Dedifferentiated amniotic fluid mesenchymal stem cell (primary cell): ENCODE results near the gene HDGFL2.
"Not testable (repeated sequence)": the region's sequence is repeated elsewhere in the genome, so short reads cannot be mapped to it uniquely, and the experiment has no call there.

Source experiments
- DNase-seq: peaks from one replicate; pipeline ENCODE4 v3.0.0-alpha.2; 2016; ENCODE audit errors: extremely low spot score

HDGFL2 gene

DNA sequence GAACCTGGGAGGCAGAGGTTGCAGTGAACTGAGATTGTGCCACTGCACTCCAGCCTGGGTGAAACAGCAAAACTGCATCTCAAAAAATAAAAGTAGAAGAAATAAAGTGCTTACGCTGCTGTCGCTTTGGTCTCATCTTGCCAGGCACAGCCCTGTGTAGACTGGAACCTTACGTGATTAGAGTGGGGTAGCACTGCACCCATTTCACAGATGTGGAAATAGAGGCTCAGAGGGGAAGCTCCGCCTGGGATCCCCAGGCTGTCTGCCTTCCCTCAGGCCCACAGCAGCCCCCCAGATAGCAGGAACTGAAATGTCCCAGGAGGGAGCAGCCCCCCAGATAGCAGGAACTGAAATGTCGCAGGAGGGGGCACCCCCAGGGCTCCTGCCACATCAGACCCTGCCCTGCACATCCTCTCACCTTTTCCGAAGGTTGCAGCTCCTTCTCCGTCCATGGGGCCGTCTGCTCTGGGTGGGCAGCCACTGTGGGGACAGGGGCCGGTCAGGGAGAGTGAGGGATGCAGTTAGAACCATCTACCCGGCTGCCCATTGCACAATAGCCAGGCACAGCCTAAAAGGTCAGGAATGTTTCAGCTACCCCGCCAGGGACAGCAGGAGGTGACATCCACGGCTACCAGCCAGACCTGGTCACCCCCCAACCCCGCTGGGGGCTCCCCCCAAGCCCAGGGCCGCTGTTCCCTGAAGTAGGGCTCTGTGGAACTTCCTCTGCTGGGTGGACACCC lies 44.3 kb downstream of the HDGFL2 start:
- no peak for DNase-seq

DNA sequence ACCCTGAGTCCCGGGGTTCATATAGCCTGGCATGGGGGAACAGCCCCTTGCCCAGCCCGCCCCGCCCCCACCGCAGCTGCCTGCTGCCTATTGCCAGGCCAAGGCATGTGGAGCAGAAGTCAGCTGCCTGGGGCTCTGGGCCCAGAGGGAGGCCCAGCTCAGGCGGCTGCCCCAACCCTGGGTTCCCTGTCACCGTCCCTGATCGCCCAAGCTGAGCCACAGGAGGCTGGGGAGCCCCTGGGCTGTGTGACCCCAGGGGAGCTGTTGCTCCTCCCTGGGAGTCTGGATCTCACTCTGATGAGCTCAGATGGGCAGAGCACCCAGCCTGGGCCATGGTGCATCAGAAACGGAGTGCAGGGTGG lies 44.8 kb downstream of the HDGFL2 start:
- DNase-seq, result no peak

DNA sequence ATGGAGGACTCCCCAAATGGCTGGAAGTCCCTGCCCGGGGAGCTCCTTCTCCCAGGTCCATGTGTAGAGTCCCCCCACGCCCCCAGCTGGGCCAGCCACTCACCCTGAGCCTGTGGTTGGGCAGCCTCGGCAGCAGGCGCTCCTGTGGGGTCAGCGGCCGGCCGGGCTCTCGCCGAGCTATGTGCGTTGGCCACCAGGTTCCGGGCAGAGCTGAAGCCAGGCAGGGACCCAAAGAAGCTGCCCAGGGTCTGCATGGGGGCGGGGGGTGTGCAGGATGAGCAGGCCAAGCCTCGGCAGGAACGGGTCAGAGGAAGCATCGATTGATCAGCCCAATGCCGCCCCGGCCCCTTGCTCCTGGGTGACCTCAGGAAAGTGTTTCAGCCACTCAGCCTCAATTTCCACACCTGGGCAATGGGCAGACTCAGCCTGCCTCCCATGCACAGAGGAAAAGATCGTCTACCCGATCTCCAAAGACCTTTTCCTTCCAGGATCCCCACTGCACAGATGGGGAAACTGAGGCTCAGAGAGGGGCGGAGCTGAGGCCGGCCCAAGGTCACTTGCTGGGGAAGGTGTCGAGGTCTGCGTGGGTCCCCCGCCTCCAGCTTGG lies 45.5 kb downstream of the HDGFL2 start:
- DNase-seq, result no peak

DNA sequence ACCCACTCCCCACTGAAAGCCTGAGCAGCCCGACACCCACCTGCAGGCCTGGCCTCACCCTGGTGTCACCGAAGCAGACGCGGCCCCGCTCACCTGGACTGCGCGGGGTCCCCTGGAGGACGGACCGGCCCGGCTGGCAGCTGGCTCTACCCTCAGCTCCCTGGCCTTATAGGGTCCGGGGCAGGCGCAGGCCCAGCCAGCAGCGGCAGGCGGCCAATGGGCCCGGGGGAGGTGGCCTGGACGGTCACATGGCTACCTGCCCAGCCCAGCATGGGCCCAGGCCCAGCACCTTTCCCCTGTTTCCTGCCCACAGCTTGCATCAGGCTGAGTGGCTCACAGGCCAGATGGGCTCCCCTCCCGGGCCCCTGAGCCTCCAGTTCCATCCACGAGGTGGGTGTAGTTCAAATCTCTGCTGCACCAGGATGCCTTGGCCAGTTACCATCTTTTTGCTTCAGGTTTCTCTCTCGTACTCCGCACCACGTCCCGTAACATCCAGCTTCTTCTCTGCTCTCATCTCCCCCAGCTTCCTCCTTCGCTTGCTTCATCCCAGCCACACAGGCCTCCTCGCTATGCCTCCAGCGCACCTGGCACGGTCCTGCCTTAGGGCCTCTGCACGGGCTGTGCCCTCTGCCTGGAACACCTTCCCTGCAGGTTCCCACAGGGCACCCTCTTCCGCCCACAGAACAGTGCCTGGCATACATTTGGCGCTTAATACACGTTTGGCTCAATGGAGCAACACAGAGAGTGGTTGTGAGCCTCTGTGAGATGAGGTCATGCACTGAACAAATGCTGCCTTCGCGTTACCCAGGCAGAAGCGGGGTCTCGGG lies 46.5 kb downstream of the HDGFL2 start, which contains the start of gene PLIN4:
TSS of gene PLIN4 (minus strand) at position 142 of the 827 bp plus-strand sequence. CDS start 214 bp downstream, outside the sequence.
- no peak for DNase-seq

DNA sequence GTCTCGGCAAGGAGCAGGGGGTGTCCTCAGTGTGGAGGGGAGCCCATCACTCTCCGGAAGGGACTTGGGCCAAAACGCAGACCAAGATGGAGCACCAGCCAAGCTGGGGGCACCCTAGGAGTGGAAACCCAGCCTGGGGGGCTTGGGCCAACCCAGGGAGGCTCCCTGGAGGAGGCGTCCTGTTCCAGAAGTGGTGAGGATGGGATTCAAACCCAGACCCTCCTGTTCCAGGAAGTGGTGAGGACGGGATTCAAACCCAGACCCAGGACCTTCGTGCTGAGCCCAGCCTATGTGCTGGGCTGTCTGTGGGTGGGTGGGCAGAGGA lies 47.0 kb downstream of the HDGFL2 start:
- no peak for DNase-seq

DNA sequence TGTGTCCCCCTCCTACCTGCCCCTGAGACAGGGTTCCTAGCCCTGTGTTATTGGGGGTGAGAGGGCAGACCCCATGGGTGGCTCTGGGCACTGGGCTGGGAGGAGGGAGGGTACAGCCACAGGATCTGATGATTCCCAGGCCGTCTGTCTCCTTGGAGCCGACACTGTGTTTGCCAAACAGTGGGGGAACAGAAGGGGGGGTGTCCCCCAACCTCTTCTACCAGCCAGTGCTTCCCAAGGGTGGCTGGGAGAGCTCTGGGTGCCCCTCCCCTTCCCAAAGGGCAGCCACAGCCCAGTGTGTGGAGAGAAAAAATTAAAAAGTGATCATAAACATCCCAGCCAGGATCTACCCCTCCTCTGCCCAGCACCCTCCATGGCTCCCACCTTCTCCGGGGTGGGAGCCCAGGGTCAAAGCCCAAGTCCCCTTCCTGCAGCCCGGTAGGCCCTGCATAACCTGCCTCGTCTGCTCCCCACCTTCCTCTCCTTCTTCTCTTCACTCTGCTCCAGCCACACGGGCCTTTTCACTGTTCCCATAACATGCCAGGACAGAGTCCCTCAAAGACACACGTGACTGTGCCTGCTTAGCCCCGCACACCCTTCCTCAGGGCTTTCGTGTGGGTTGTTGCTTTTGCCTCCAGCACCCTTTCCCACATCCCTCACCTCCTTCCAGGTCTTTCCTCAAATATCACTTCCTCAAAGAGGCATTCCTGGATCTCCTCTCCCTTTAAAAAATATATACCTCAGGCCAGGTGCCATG lies 47.6 kb downstream of the HDGFL2 start:
- no peak for DNase-seq

DNA sequence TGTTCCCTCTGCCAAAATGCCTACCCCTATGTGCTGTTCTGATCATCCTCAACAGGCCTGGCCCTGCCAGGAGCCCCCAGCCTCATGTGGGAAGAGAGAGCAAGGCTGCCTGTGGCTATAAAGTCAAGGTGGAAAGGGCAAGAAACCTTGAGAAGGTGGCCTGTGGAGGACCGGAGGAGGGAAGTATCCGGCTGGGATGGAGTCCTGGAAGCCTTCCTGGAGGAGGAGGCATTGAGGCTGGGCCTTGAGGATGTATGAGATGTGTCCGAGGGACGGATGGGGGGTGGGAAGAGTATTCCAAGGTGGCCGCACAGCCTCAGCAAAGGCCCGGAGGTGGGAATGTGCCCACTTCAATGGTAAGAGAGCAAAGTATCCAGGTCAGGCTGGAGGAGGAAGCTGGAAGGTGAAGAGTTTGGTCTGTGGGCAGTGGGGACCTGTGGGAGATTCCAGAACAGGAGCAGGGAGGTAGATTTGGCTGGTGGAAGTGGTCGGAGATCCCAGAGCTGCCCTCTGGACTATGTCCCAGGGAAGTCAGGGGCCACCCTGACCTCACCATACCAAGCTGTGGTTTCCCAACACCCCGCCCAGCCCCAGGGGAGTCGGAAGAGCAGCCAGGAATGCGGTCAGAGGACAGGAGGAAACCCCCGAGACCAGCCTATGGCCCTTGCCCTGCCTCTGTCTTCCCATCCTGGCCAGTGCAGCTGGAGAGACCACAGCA lies 49.2 kb downstream of the HDGFL2 start:
- DNase-seq, result no peak

DNA sequence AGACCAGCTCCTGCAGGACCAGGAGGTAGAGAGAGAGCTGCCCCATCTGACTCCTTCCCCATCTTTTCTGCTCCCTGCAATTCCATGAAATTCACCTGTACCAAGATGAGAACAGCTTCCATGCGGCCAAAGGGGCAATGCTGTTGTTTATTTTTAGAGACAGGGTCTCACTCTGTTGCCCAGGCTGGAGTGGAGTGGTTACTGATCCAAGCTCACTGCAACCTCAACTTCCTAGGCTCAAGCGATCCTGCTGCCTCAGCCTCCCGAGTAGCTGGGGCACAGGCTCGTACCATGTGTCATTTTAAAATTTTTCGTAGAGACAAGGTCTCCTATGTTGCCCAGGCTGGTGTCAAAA lies 49.8 kb downstream of the HDGFL2 start:
- DNase-seq, result no peak

DNA sequence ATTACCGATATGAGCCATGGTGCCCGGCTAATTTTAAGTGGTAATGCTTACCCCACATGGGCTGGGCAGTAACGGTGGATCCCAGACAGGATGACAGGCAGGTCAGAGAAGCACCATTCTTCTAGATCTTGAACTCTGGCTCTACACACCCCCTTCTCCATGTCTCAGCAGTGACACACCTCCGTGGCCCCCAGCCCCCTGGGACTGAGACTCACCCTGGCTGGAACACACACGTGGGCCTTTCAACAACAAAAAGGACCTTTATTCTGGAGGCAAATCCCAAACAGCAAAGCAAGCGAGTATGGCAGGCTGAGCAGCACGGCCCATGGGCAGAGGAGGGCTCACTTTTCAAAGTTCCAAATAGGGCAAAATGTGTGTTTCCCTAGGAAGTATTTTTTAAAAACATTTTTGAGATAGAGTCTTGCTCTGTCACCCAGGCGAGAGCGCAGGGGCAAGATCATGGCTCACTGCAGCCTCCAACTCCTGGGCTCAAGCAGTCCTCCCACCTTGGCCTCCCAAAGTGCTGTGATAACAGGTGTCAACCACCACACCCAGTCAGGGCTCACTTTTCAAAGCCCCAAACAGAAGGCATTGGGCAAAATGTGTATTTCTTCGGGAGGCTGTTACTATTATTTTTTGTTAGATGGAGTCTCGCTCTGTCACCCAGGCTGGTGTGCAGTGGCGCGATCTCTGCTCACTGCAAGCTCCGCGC lies 50.4 kb downstream of the HDGFL2 start:
- no peak for DNase-seq

DNA sequence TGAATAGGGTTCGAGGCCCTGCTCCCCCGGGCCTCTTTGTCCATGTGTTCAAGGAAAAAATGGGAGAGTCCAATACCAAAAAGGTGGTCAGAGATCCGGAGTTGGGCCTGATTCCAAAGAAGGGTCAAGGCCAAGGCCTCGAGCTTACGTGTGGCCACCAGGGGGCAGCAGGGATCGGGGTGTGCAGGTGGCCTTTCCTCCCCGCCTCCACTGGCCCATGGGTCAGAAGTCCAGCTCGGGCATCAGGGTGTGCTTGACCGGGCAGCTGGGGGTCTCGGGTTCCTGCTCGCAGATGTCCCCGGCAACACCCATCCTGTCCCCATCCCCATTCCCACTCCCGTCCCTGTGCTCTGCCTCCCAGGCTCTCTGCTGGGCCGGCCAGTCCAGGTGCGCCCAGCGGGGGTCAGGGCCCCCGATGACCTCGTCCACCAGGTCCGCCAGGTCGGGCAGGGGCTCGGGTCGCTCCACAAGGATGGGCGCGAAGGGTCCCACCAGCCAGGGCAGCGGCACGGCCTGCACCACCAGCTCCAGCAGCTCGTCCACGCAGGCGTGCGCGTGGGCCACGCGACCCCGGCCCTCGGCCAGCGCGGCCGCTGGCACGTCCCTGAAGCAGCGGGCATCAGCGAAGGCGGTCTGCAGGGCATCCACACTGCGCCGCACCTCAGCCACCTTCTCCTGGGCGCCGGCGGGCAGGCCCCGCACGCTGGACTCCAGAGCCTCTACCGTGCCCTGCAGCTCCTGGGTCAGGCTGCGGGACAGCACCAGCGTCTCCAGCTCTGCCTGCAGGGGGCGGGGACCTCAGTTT lies 51.4 kb downstream of the HDGFL2 start:
- DNase-seq, result no peak

DNA sequence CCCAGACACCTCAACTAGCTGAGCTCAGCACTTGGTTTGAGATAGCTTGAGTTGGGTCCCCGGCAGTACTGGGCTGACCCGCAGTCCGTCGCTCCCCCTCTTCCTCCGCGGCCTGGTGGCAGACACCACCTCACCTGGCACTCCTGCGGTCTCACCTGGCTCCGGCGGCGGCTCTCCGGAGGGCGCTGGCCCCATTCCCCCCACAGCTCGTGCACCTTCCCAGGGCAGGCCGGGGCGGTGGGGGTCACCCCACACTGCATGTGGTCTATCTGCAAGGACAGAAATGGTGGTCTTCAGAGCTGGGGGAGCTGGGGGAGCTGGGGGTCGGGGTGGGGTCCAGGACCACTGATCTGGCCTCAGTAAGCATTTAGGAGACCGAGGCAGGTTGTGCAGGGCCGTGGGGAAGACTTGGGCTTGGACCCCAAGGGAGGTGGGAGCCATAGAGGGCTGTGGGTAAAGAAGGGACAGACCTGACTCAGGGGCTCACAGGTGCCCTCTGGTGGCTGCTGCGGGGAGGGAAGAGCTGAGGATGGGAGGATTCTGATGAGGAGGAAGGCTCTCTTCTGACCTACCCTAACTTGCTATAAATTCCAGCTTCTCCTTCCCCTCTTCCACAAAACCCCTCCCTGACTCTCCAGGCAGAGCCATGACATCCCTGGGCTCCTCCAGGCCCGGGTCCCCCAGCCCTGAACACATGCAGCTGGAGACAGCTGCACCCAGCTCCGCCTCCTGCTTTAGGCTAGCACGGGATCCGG lies 52.9 kb downstream of the HDGFL2 start:
- DNase-seq, result no peak

DNA sequence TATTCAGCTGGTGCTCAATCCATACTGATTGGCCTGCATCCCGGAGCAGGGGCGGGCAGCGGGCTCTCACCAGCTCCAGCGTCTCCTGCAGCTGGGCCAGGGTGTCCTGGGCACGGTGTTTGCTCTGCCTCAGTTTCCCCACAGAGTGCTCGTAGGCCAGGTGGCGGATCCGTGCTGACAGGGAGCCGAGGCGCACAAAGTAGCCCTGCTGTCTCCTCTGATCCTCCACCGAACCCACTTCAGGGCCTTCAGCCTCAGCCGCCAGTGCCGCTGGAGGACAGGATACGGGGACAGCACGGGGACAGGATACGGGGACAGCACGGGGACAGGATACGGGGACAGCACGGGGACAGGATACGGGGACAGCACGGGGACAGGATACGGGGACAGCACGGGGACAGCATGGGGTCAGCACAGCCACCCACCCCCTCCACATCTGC lies 53.5 kb downstream of the HDGFL2 start:
- no peak for DNase-seq

DNA sequence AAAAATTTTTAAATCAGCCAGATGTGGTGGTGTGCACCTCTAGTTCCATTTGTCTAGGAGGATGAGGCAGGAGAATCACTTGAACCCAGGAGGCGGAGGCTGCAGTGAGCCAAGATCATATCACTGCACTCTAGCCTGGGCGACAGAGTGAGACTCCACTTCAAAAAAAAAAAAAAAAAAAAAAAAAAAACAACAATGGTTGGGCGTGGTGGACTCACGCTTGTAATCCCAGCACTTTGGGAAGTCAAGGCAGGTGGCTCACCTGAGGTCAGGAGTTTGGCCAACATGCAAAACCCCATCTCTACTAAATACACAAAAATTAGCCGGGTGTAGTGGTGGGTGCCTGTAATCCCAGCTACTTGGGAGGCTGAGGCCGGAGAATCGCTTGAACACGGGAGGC lies 55.3 kb downstream of the HDGFL2 start:
- DNase-seq, result not testable (repeated sequence)

DNA sequence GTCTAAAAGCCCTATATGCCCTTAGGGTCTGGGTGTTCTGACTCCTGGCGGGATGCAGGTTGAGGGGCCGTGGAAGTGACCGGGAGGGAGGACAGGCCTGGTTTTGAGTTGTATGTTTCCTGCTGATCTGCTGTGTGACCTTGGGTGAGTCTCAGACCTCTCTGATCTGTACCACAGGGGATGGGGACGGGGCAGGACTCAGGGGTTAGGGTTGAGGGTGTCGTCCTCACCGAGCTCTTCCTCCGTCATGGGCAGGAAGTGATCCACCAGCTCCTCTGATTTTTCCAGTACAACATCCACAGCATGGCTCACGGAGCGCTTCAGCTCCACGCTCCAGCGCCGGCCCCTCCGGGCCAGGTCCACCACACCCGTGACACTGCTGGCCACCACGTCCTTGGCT lies 56.7 kb downstream of the HDGFL2 start:
- no peak for DNase-seq

DNA sequence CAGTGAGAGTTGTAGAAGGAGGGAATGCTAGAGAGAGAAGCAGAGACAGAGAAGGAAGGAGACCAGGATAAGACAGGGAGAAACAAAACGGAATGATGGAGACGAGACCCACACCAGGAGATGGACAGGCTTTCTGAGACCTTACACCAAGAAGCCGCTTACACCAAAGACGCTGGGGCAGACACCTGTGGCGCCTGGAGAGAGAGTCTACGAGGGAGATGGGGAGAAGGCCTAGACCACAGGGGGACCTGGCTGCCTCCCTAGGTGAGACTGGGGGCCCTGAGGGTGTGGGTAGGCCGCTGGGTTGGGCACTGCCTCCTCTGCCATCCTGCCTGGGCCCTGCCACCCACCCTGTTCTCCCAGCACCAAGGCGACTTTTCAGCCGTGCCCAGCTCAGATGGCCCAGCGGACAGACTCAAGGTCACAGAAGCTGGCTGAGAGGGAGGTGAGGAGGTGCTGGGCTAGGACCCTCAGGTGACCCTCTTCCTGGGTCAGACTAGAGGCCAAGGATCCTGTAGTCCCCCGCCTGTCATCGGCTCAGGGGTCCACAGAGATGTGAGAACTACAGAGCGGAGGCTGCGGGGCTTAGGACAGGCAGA lies 57.9 kb downstream of the HDGFL2 start:
- DNase-seq, result no peak

DNA sequence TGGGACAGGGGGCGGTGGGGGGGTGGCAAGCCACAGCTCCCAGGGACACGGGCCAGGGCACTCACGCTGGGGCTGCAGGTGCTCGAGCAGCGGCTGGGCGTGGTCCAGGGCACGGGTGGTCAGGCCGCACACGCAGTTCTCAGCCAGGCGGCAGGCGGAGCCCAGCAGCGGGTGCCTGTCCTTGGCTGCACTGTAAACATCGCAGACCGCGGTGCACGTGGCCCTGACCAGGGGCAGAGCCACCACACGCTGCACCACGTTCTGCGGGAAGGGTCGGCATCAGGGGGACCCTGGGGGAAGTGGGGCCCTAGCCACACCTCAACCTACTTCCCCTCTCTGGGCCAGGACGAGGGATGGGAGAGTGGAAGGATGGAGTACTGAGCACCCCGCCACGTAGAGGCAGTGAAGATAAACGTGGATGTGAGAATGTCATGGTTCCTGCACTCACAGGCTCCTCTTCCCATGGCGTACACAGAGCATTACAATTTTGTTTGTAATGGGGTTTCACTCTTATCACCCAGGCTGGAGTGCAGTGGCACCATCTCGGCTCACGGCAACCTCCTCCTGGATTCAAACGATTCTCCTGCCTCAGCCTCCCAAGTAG lies 59.6 kb downstream of the HDGFL2 start:
- DNase-seq, result no peak

DNA sequence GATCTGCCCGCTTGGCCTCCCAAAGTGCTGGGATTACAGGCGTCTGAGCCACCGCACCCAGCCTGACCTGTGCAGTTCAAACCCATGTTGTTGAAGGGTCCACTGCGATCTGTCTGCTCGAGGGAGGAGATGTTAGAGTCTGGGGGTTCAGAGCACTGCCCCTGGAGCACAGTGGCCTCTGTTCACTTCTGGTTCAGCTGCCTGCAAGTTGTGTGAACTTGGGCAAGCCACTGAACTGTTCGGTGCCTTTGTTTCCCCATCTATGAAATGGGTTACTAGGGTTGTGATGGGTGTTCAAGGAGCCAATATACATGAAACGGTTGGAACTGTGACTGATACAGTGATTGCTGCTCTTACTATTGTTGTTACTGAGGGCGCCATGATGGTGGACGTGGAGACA lies 61.2 kb downstream of the HDGFL2 start:
- DNase-seq, result no peak

DNA sequence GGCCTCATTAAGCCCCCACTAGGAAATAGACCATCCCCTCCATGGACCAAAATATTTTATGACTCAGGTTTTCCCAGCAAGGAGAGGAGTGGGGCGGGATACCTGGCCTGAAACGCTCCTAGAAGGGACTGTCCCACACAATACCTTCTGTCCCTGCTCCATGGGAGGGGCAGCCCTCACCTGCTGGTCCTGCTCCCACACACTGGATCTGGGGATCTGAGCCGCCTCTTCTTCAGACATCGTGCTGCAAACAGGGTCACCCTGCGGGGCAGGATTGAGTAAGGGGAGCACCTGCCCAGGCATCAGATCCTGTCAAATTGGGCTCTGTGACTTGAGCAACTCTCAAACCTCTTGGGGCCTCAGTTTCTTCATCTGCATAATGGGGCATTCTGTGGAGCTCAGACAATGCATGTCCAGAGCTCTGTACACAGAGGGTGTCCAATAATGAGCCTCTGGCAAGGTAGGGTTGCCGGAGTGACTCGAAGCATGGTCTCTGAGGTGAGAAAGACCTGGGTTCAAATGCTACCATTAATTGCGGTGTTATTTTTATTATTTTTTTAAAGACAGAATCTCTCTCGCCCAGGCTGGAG lies 61.8 kb downstream of the HDGFL2 start:
- DNase-seq, result no peak
